ENCODE data around the gene THRB.

DNA sequence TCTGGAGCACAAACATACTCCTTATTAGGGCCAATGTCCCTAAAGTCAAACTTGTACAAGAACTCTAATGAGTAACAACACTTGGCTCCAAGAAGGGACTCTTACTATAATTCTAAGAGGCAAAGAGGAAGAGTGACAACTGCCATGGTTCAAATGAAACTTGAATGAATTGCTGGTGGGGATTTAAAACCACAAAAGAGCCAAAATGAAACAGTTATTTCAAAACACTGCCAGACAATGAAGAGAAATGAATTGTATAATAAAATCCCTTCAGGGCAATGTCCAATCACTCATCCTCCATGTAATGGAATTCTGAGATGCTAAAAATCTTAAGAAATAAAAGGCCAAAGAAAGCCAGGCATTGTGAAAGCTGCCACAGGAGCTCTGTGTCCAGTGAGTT, 14.2 kb downstream of the THRB start:
- TF ChIP-seq POLR2AphosphoS5 (IDR thresholded peaks at IDR 0.05), result no peak
- TF ChIP-seq, protein P1, sequence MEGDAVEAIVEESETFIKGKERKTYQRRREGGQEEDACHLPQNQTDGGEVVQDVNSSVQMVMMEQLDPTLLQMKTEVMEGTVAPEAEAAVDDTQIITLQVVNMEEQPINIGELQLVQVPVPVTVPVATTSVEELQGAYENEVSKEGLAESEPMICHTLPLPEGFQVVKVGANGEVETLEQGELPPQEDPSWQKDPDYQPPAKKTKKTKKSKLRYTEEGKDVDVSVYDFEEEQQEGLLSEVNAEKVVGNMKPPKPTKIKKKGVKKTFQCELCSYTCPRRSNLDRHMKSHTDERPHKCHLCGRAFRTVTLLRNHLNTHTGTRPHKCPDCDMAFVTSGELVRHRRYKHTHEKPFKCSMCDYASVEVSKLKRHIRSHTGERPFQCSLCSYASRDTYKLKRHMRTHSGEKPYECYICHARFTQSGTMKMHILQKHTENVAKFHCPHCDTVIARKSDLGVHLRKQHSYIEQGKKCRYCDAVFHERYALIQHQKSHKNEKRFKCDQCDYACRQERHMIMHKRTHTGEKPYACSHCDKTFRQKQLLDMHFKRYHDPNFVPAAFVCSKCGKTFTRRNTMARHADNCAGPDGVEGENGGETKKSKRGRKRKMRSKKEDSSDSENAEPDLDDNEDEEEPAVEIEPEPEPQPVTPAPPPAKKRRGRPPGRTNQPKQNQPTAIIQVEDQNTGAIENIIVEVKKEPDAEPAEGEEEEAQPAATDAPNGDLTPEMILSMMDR (IDR thresholded peaks at IDR 0.05 in 8 of 11, conservative IDR thresholded peaks at IDR 0.05 in 3 of 11), result no peak
